IMR-90 (cell line): ENCODE data around the gene NOM1. TPM values are rescaled to one million over a fixed set of nuclear protein-coding genes. Genes with fewer than 3 reads are reported as not detected.

Source experiments
- ATAC-seq: fragments of 200-7000 bp; cut with Tn5 transposase; 2 replicates; pipeline ENCODE4 v1.9.1; 2020; ENCODE audit warnings: low read depth, mild to moderate bottlenecking, moderate library complexity
- BruUV-seq: library from RNA; stranded (reverse); fragments of 400-500 nt; replicated peaks from 2 replicates; lab custom pipeline; 2021; lab: Mats Ljungman, UMichigan
- CTCF ChIA-PET: fragments of 300-600 bp; formaldehyde crosslinking; extraction: SDS; loops from one replicate; lab custom pipeline; 2021; ENCODE audit warnings: antibody characterized with exemption; lab: Yijun Ruan, JAX
- POLR2A ChIA-PET: fragments of 300-600 bp; sonication (Branson Sonifier 250); formaldehyde crosslinking; loops from one replicate; lab custom pipeline; 2022; ENCODE audit warnings: antibody characterized with exemption; ENCODE audit not compliant: unreplicated experiment; lab: Charles Lee
- DNase-seq: peaks from one replicate; pipeline ENCODE4 v3.0.0; 2013
- H2AFZ ChIP-seq: replicated peaks from 2 replicates; pipeline ENCODE3; 2013; ENCODE audit warnings: low read length, mild to moderate bottlenecking; ENCODE audit not compliant: poor library complexity
- H2AK5ac ChIP-seq: 2 replicates; pipeline ENCODE4 v1.6.1; 2013; ENCODE audit warnings: low read depth, low read length, inconsistent platforms
- H2AK9ac ChIP-seq: replicated peaks from 2 replicates; pipeline ENCODE3; 2013; ENCODE audit warnings: mild to moderate bottlenecking, low read depth, low read length, moderate library complexity; ENCODE audit not compliant: poor library complexity
- H2BK120ac ChIP-seq: 2 replicates; pipeline ENCODE4 v1.6.1; 2013; ENCODE audit warnings: low read depth, low read length, inconsistent platforms
- H2BK15ac ChIP-seq: 3 replicates; pipeline ENCODE4 v1.6.1; 2013; ENCODE audit warnings: low read depth, low read length, inconsistent platforms
- H2BK20ac ChIP-seq: 2 replicates; pipeline ENCODE4 v1.6.1; 2013; ENCODE audit warnings: low read depth, mild to moderate bottlenecking, inconsistent platforms, low read length, moderate library complexity
- H2BK5ac ChIP-seq: 2 replicates; pipeline ENCODE4 v1.6.1; 2013; ENCODE audit warnings: mild to moderate bottlenecking, low read depth, low read length, inconsistent platforms; ENCODE audit not compliant: poor library complexity, severe bottlenecking
- H3K14ac ChIP-seq: replicated peaks from 2 replicates; pipeline ENCODE4 v1.6.1; 2013; ENCODE audit warnings: low read depth, low read length, inconsistent platforms
- H3K18ac ChIP-seq: 2 replicates; pipeline ENCODE4 v1.6.1; 2013; ENCODE audit warnings: low read depth, low read length, control low read depth
- H3K23ac ChIP-seq: 2 replicates; pipeline ENCODE4 v1.6.1; 2013; ENCODE audit warnings: low read depth, low read length, inconsistent platforms
- H3K27ac ChIP-seq: 2 replicates; pipeline ENCODE4 v1.5.1; 2013; ENCODE audit warnings: mild to moderate bottlenecking, control low read depth, low read length; ENCODE audit not compliant: insufficient read depth
- H3K27me3 ChIP-seq: 2 replicates; pipeline ENCODE4 v1.6.1; 2013; ENCODE audit warnings: low read length; ENCODE audit not compliant: control insufficient read depth, insufficient read depth
- H3K36me3 ChIP-seq: 2 replicates; pipeline ENCODE4 v1.6.1; 2013; ENCODE audit warnings: low read length, mixed read lengths; ENCODE audit not compliant: control insufficient read depth, insufficient read depth
- H3K4ac ChIP-seq: 2 replicates; pipeline ENCODE4 v1.6.1; 2013; ENCODE audit warnings: low read depth, low read length, inconsistent platforms
- H3K4me1 ChIP-seq: 2 replicates; pipeline ENCODE4 v1.6.1; 2013; ENCODE audit warnings: low read length, mixed read lengths; ENCODE audit not compliant: control insufficient read depth, insufficient read depth
- H3K4me2 ChIP-seq: 2 replicates; pipeline ENCODE4 v1.6.1; 2013; ENCODE audit warnings: low read depth, mild to moderate bottlenecking, control low read depth, low read length, moderate library complexity
- H3K4me3 ChIP-seq: 2 replicates; pipeline ENCODE4 v1.5.1; 2013; ENCODE audit warnings: low read depth, mild to moderate bottlenecking, control low read depth, low read length, moderate library complexity; ENCODE audit not compliant: insufficient read depth
- H3K56ac ChIP-seq: 2 replicates; pipeline ENCODE4 v1.6.1; 2013; ENCODE audit warnings: low read length, inconsistent platforms; ENCODE audit not compliant: insufficient read depth; ENCODE audit errors: extremely low read depth
- H3K79me1 ChIP-seq, 2 experiments: 2 replicates each; pipeline ENCODE4 v1.6.1; 2013; ENCODE audit warnings: low read length in 2 of 2, inconsistent platforms in 1 of 2, low read depth in 1 of 2
- H3K9ac ChIP-seq: 2 replicates; pipeline ENCODE4 v1.6.1; 2013; ENCODE audit warnings: low read depth, low read length, control low read depth
- H3K9me1 ChIP-seq: 2 replicates; pipeline ENCODE4 v1.6.1; 2013; ENCODE audit warnings: low read length, inconsistent platforms; ENCODE audit not compliant: insufficient read depth
- H3K9me3 ChIP-seq: 2 replicates; pipeline ENCODE4 v1.6.1; 2013; ENCODE audit warnings: low read length; ENCODE audit not compliant: control insufficient read depth, insufficient read depth
- H4K20me1 ChIP-seq: 2 replicates; pipeline ENCODE4 v1.6.1; 2013; ENCODE audit warnings: low read length, inconsistent platforms; ENCODE audit not compliant: insufficient read depth
- H4K5ac ChIP-seq: 2 replicates; pipeline ENCODE4 v1.6.1; 2013; ENCODE audit warnings: mild to moderate bottlenecking, low read depth, low read length, control low read depth
- H4K8ac ChIP-seq, 2 experiments: 2 replicates each; pipeline ENCODE4 v1.6.1; 2013; ENCODE audit warnings: low read depth in 2 of 2, low read length in 2 of 2, control low read depth in 1 of 2, inconsistent platforms in 1 of 2
- H4K91ac ChIP-seq: 2 replicates; pipeline ENCODE4 v1.6.1; 2013; ENCODE audit warnings: low read depth, low read length, inconsistent platforms; ENCODE audit not compliant: insufficient read depth
- CEBPB ChIP-seq: IDR thresholded peaks from 2 replicates; pipeline ENCODE4 v1.6.1; 2012; ENCODE audit warnings: low read depth, low read length, improper control_type of control experiment
- ELK1 ChIP-seq: fragments of 150-350 bp; IDR thresholded peaks from 2 replicates; pipeline ENCODE4 v1.6.1; 2016; ENCODE audit warnings: low read depth, mild to moderate bottlenecking, low read length, moderate library complexity, borderline replicate concordance
- POLR2A ChIP-seq: IDR thresholded peaks from 2 replicates; pipeline ENCODE4 v1.6.1; 2012; ENCODE audit warnings: mild to moderate bottlenecking, low read depth, low read length
- WGBS, 2 experiments: methylation state at CpG; one replicate each; pipeline versions ENCODE4 v1.1.5 to v1.1.7; 2013; ENCODE audit warnings: missing lambda C conversion rate in 2 of 2; ENCODE audit not compliant: insufficient read length in 1 of 2; ENCODE audit errors: extremely low coverage in 2 of 2; 5-methylcytosine and 5-hydroxymethylcytosine counted together
- dilution Hi-C: fragments of 300-500 bp; cut with HindIII; formaldehyde crosslinking; loops from one replicate; pipeline ENCODE4 v1.14.3; 2018; ENCODE audit warnings: low sequenced_read_pairs; ENCODE audit not compliant: unreplicated experiment
- in situ Hi-C: fragments of 300-500 bp; cut with MboI; formaldehyde crosslinking; loops from 3 replicates; pipeline ENCODE4 v1.14.3; 2019; ENCODE audit warnings: low sequenced_read_pairs, inconsistent platforms, mixed read lengths
- intact Hi-C: fragments of 100-400 bp; cut with micrococcal nuclease; formaldehyde crosslinking; loops from 2 replicates; pipeline ENCODE4 v1.10.0; 2022
- polyA plus RNA-seq, 3 experiments: library from polyadenylated mRNA; depleted of rRNA; stranded (reverse); fragments of >200 nt; gene quantifications; 2 replicates each; pipeline ENCODE4 v1.2.3, GENCODE V29; 2012; ENCODE audit warnings: low replicate concordance in 1 of 3
- total RNA-seq: library from RNA; depleted of rRNA; stranded (reverse); fragments of >200 nt; gene quantifications from 2 replicates; pipeline ENCODE4 v1.2.3, GENCODE V29; 2012

The NOM1 gene
- total and polyA plus RNA-seq, 2 of the 4 experiments (the other 2 are of a cell fraction) = 15.3 to 15.4 TPM

- ATAC-seq (no peak), DNase-seq (no peak)
- Histone ChIP-seq H2BK15ac (no peak overlapping the region), H4K8ac (no peak overlapping the region), H3K9me3 (no peaks in the 10 kb centered on the region), H2BK120ac (no peak overlapping the region), H3K4ac (no peak overlapping the region), H2AK5ac (no peak overlapping the region), H4K91ac (no peak overlapping the region), H2BK5ac (no peak overlapping the region), H2AK9ac (no peak overlapping the region), H3K56ac (no peak overlapping the region), H3K79me1 (no peaks in the 10 kb centered on the region), H3K4me2 (no peak overlapping the region), H3K9me1 (no peaks in the 10 kb centered on the region), H3K27ac (no peak overlapping the region), H3K4me3 (no peak overlapping the region), H2BK20ac (no peak overlapping the region), H3K14ac (no peak overlapping the region), H3K9ac (no peak overlapping the region), H3K23ac (no peak overlapping the region), H3K27me3 (peaks cover 18% of the 10 kb centered on the region), H3K4me1 (no peaks in the 10 kb centered on the region), H3K36me3 (no peaks in the 10 kb centered on the region), H2AFZ (no peak overlapping the region), H3K18ac (no peak overlapping the region), H4K20me1 (no peaks in the 10 kb centered on the region), H4K5ac (no peak overlapping the region)
- dilution Hi-C loops = no loop called here
- intact Hi-C loops = no loop called here
- 65% methylated on average over 19 of the region's 27 CpGs; no CpG with 5 or more reads in 1 of the 2 experiments for WGBS, 2 experiments
- in situ Hi-C loops = no loop called here
- 0 out of 2 replicates have a peak, but pooled peaks have one; percentile 44 for TF ChIP-seq CEBPB
- no peak for TF ChIP-seq ELK1
- no peak for TF ChIP-seq POLR2A
- ChIA-PET POLR2A (no interaction called here), CTCF (no interaction called here)
- BruUV-seq = no TSS peak
Measured at GRCh38 chr7:156988343-156989185, 39.1 kb downstream of the NOM1 start.
